Endodermal cell (in vitro differentiated cells): ENCODE measurements around the gene SELENOS. TPM values are rescaled to one million over a fixed set of nuclear protein-coding genes. Genes with fewer than 3 reads are reported as not detected.

ENCODE experiments used
- DNase-seq: peaks from one replicate; pipeline ENCODE4 v3.0.0-alpha.2; 2017
- H3K27ac ChIP-seq: 2 replicates; pipeline ENCODE4 v1.5.1; 2013; ENCODE audit warnings: mild to moderate bottlenecking, low read depth, low read length, moderate library complexity
- H3K27me3 ChIP-seq: 2 replicates; pipeline ENCODE4 v1.6.1; 2013; ENCODE audit warnings: mild to moderate bottlenecking, low read length, moderate library complexity; ENCODE audit not compliant: insufficient read depth, control insufficient read depth, poor library complexity, severe bottlenecking
- H3K36me3 ChIP-seq: 2 replicates; pipeline ENCODE4 v1.7.0; 2013; ENCODE audit warnings: mild to moderate bottlenecking, low read length, moderate library complexity; ENCODE audit not compliant: control insufficient read depth, insufficient read depth
- H3K4me1 ChIP-seq: one replicate; pipeline ENCODE4 v1.7.0; 2013; ENCODE audit warnings: low read length; ENCODE audit not compliant: control insufficient read depth, insufficient read depth
- H3K4me3 ChIP-seq: 2 replicates; pipeline ENCODE4 v1.5.1; 2013; ENCODE audit warnings: mild to moderate bottlenecking, low read length, moderate library complexity
- H3K9ac ChIP-seq: 2 replicates; pipeline ENCODE4 v1.6.1; 2013; ENCODE audit warnings: mild to moderate bottlenecking, low read length, moderate library complexity; ENCODE audit not compliant: poor library complexity, severe bottlenecking; ENCODE audit errors: extremely low read depth
- H3K9me3 ChIP-seq: 2 replicates; pipeline ENCODE4 v1.6.1; 2013; ENCODE audit warnings: mild to moderate bottlenecking, low read length, moderate library complexity; ENCODE audit not compliant: control insufficient read depth
- H3K27ac Mint-ChIP-seq: 2 replicates; pipeline ENCODE4 v1.8.0; 2020; ENCODE audit warnings: mixed read lengths
- H3K27me3 Mint-ChIP-seq: 2 replicates; pipeline ENCODE4 v1.8.0; 2021; ENCODE audit warnings: mild to moderate bottlenecking, mixed read lengths; ENCODE audit not compliant: insufficient read depth
- H3K36me3 Mint-ChIP-seq: 2 replicates; pipeline ENCODE4 v1.8.0; 2020; ENCODE audit warnings: low read depth, mixed read lengths
- H3K4me1 Mint-ChIP-seq: 2 replicates; pipeline ENCODE4 v1.8.0; 2020; ENCODE audit warnings: mixed read lengths
- H3K4me3 Mint-ChIP-seq: 2 replicates; pipeline ENCODE4 v1.8.0; 2020; ENCODE audit warnings: mild to moderate bottlenecking, moderate library complexity, mixed read lengths
- H3K9me3 Mint-ChIP-seq: 2 replicates; pipeline ENCODE4 v1.8.0; 2020; ENCODE audit warnings: mild to moderate bottlenecking, mixed read lengths
- CTCF ChIP-seq: fragments of 200-600 bp; sonication (generic); conservative IDR thresholded peaks from 2 replicates; pipeline ENCODE4 v1.5.0; 2021; ENCODE audit warnings: antibody characterized with exemption, mild to moderate bottlenecking
- WGBS, 2 experiments: methylation state at CpG; one replicate each; pipeline versions ENCODE4 v1.1.5 to v1.1.7; 2013; ENCODE audit warnings: missing lambda C conversion rate in 2 of 2, mixed read lengths in 1 of 2; ENCODE audit not compliant: insufficient coverage in 1 of 2, insufficient read length in 1 of 2; 5-methylcytosine and 5-hydroxymethylcytosine counted together
- total RNA-seq, 2 donors: library from RNA; stranded (reverse); fragmentation: NEBNext Ultra II Directional in 1 of 2; extraction: Animal tissue kit (Norgen Biotek cat#: 25700) in 1 of 2; gene quantifications; 2 replicates in 1 of 2; 3 replicates in 1 of 2; pipeline ENCODE4 v1.2.1, GENCODE V29; 2021

SELENOS gene
- total RNA-seq, 2 donors from 2014 or later, result 56.1 to 60.5 TPM

- peak; percentile 85 for DNase-seq
- Mint-ChIP-seq H3K9me3 (no peaks in the 10 kb centered on the region), H3K27me3 (no peaks in the 10 kb centered on the region), H3K36me3 (peaks cover 2% of the 10 kb centered on the region), H3K27ac (peak within 1 kb of the TSS; percentile 52), H3K4me1 (peaks cover 19% of the 10 kb centered on the region), H3K4me3 (peak within 1 kb of the TSS; percentile 85)
- Histone ChIP-seq H3K27me3 (no peaks in the 10 kb centered on the region), H3K9me3 (no peaks in the 10 kb centered on the region), H3K36me3 (peaks cover 11% of the 10 kb centered on the region), H3K4me3 (peak within 1 kb of the TSS; percentile 93), H3K4me1 (no peaks in the 10 kb centered on the region), H3K9ac (peak within 1 kb of the TSS; percentile 53), H3K27ac (no peak within 1 kb of the TSS)
- TF ChIP-seq CTCF, result peak; percentile 17
- WGBS, 2 experiments, result 3 to 4% methylated on average over 26 to 108 of the region's 108 CpGs
Observed at GRCh38 chr15:101251830-101252820, 25.2 kb downstream of the SELENOS start, which contains the start of gene CHSY1. Gene CHSY1 (minus strand): TSS chr15:101252048. CDS start chr15:101251456, 592 bp downstream.

DNA sequence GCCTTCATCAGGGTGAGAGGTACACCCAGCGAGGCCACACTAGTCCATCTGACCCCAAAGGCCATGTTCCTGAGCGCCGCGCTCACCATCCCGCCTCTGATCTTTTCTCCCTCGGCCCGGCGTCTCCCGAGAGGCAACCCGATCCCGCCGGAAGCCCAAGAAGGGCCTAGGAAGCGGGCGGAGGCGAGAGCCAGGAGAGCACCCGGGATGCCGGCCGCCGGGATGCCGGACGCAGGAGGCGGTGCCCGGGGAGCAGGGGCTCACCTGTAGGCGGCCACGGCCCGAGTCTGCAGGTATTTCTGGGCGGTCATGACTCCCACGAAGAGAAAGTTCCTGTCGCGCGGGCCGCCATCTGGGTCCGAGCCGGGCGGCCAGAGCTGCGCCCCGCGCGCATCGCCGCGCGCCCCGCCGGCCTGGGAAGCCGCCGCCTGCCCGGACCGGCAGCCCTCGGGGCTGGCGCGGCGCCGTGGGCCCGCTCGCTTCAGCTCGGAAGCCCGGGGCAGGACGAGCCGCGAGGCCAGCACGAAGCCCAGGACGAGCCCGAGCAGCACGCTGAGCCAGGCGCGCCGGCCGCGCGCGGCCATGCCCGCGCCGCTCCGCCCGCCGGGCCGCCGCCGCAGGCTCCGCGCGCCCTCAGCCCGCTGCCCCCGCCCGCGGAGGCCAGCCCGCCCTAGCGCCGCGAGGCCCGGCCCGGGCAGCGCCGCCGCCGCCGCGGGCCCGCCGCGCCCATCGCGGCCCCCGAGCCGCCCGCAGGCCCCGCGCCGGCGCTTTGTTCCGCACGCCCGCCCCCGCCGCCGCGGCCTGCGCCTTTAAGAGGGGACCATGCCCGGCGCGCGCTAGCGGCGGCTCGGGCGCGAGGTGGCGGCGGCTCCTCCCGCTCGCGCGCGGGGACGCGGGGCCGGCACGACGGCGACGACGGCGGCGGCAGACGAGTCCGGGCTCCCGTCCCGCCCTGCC lies 26.1 kb downstream of the SELENOS start:
- Histone ChIP-seq H3K4me3 (peak overlapping the region; percentile 93), H3K9ac (peak overlapping the region; percentile 53), H3K27me3 (no peaks in the 10 kb centered on the region), H3K36me3 (peaks cover 17% of the 10 kb centered on the region), H3K27ac (no peak overlapping the region), H3K4me1 (no peaks in the 10 kb centered on the region), H3K9me3 (no peaks in the 10 kb centered on the region)
- Mint-ChIP-seq H3K4me3 (peak overlapping the region; percentile 85), H3K27ac (peak overlapping the region; percentile 72), H3K9me3 (no peaks in the 10 kb centered on the region), H3K4me1 (peaks cover 24% of the 10 kb centered on the region), H3K27me3 (no peaks in the 10 kb centered on the region), H3K36me3 (peaks cover 2% of the 10 kb centered on the region)
- 0% methylated on average over 25 to 150 of the region's 150 CpGs for WGBS, 2 experiments
- no peak for TF ChIP-seq CTCF
- DNase-seq, result peak; percentile 81

GRCh38 chr15:101250341-101250831 lies 26.9 kb downstream of the SELENOS start:
- Mint-ChIP-seq H3K36me3 (peaks cover 2% of the 10 kb centered on the region), H3K4me1 (peaks cover 31% of the 10 kb centered on the region), H3K27ac (peak overlapping the region; percentile 72), H3K27me3 (no peaks in the 10 kb centered on the region), H3K9me3 (no peaks in the 10 kb centered on the region), H3K4me3 (peak overlapping the region; percentile 85)
- Histone ChIP-seq H3K9me3 (no peaks in the 10 kb centered on the region), H3K27me3 (no peaks in the 10 kb centered on the region), H3K9ac (peak overlapping the region; percentile 53), H3K36me3 (peaks cover 17% of the 10 kb centered on the region), H3K4me3 (peak overlapping the region; percentile 93), H3K27ac (no peak overlapping the region), H3K4me1 (no peaks in the 10 kb centered on the region)
- 4% methylated on average over 3 to 6 of the region's 6 CpGs for WGBS, 2 experiments
- TF ChIP-seq CTCF, result no peak
- DNase-seq, result no peak
